ENCODE measurements around the gene RABEP2.
"Not testable (repeated sequence)": the region's sequence is repeated elsewhere in the genome, so short reads cannot be mapped to it uniquely, and the experiment has no call there.

The RABEP2 gene

DNA sequence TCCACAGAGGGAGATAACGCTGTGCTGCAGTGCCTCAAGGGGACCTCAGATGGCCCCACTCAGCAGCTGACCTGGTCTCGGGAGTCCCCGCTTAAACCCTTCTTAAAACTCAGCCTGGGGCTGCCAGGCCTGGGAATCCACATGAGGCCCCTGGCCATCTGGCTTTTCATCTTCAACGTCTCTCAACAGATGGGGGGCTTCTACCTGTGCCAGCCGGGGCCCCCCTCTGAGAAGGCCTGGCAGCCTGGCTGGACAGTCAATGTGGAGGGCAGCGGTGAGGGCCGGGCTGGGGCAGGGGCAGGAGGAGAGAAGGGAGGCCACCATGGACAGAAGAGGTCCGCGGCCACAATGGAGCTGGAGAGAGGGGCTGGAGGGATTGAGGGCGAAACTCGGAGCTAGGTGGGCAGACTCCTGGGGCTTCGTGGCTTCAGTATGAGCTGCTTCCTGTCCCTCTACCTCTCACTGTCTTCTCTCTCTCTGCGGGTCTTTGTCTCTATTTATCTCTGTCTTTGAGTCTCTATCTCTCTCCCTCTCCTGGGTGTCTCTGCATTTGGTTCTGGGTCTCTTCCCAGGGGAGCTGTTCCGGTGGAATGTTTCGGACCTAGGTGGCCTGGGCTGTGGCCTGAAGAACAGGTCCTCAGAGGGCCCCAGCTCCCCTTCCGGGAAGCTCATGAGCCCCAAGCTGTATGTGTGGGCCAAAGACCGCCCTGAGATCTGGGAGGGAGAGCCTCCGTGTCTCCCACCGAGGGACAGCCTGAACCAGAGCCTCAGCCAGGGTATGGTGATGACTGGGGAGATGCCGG lies 7.5 kb upstream of the RABEP2 start:
- Histone ChIP-seq H3K4me3 (no peak overlapping the region), H3K27ac (no peak overlapping the region)
- DNase-seq (ENCODE audit: low spot score), result no peak
- TF ChIP-seq, protein P1, sequence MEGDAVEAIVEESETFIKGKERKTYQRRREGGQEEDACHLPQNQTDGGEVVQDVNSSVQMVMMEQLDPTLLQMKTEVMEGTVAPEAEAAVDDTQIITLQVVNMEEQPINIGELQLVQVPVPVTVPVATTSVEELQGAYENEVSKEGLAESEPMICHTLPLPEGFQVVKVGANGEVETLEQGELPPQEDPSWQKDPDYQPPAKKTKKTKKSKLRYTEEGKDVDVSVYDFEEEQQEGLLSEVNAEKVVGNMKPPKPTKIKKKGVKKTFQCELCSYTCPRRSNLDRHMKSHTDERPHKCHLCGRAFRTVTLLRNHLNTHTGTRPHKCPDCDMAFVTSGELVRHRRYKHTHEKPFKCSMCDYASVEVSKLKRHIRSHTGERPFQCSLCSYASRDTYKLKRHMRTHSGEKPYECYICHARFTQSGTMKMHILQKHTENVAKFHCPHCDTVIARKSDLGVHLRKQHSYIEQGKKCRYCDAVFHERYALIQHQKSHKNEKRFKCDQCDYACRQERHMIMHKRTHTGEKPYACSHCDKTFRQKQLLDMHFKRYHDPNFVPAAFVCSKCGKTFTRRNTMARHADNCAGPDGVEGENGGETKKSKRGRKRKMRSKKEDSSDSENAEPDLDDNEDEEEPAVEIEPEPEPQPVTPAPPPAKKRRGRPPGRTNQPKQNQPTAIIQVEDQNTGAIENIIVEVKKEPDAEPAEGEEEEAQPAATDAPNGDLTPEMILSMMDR (IDR thresholded peaks at IDR 0.05), result no peak

- no peak within 1 kb of the TSS for H3K27ac ChIP-seq
- no peak for DNase-seq (ENCODE audit: low spot score)
- TF ChIP-seq, protein P1 (IDR thresholded peaks at IDR 0.05), result no peak
- no peak within 1 kb of the TSS for H3K4me3 ChIP-seq
These were observed 6.8 kb upstream of the RABEP2 start, which contains the start of gene CD19 for GRCh38 chr16:28931801-28932225. Gene CD19 (plus strand): TSS chr16:28931971. CDS start chr16:28932001, 30 bp downstream.

GRCh38 chr16:28930652-28931051 lies 5.6 kb upstream of the RABEP2 start:
- TF ChIP-seq, protein P1 (IDR thresholded peaks at IDR 0.05), result no peak
- DNase-seq (ENCODE audit: low spot score), result no peak
- Histone ChIP-seq H3K4me3 (no peak overlapping the region), H3K27ac (no peak overlapping the region)

DNA sequence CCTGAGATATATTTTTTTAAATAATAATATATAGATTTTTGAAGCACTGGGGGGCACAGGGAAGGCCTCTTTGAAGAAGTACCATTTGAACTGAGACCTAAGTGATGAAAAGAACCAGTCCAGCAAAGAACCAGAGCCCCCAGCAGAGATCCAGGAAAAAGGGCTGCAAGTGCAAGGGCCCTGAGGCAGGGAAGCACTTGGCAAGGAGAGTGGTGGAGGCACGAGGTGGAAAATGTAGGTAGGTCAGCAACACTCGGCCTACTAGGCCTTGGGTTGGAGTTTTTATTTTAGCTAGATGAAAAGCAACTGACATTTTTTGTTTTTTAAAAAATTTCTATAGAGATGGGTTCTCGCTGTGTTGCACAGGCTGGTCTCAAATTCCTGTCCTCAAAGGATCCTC lies 5.2 kb upstream of the RABEP2 start:
- TF ChIP-seq, protein P1 (IDR thresholded peaks at IDR 0.05), result no peak
- no peak overlapping the region for H3K4me3 ChIP-seq

GRCh38 chr16:28927815-28928214 lies 2.8 kb upstream of the RABEP2 start:
- no peak for DNase-seq (ENCODE audit: low spot score)
- TF ChIP-seq, protein P1 (IDR thresholded peaks at IDR 0.05), result no peak
- no peak overlapping the region for H3K4me3 ChIP-seq
- no peak overlapping the region for H3K27ac ChIP-seq

More for the DNA sequence above, 5.2 kb upstream of the RABEP2 start:
- DNase-seq (ENCODE audit: low spot score), result no peak
- no peak overlapping the region for H3K27ac ChIP-seq

DNA sequence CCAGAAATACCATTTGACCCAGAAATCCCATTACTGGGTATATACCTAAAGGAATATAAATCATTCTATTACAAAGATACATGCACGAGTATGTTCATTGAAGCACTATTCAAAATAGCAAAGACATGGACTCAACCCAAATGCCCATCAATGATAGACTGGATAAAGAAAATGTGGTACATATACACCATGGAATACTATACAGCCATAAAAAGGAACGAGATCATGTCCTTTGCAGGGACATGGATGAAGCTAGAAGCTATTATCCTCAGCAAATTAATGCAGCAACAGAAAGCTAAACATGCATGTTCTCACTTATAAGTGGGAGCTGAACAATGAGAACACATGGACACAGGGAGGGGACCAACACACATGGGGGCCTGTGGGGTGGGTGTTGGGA lies 1.2 kb upstream of the RABEP2 start:
- H3K4me3 ChIP-seq, result peak overlapping the region; percentile 91
- peak overlapping the region in 1 of 2 donors; percentile 97 for H3K27ac ChIP-seq
- not testable (repeated sequence) for DNase-seq (ENCODE audit: low spot score)

GRCh38 chr16:28925386-28926228 lies 569 bp upstream of the RABEP2 start:
- H3K4me3 ChIP-seq, result peak overlapping the region; percentile 91
- TF ChIP-seq, protein P1 (IDR thresholded peaks at IDR 0.05), result no peak
- peak overlapping the region; percentile 90 to 97 for H3K27ac ChIP-seq
- peak; percentile 86 for DNase-seq (ENCODE audit: low spot score)

Measured in coronary artery (tissue), 2 donors.